M059J (cell line): ENCODE data around the gene PAGR1. TPM values are rescaled to one million over a fixed set of nuclear protein-coding genes. Genes with fewer than 3 reads are reported as not detected.
"Not testable (repeated sequence)": the region's sequence is repeated elsewhere in the genome, so short reads cannot be mapped to it uniquely, and the experiment has no call there.

ENCODE experiments used
- DNase-seq: peaks from one replicate; pipeline ENCODE4 v3.0.0-alpha.2; 2012; ENCODE audit warnings: low read depth
- total RNA-seq: library from RNA; depleted of rRNA; stranded (reverse); fragments of >200 nt; shearing (Covaris generic); gene quantifications from 2 replicates; pipeline ENCODE4 v1.2.3, GENCODE V29; 2014

The PAGR1 gene
- total RNA-seq, 1 experiment from 2014 or later, result 58.2 TPM

GRCh38 chr16:29811896-29812665 lies 3.9 kb upstream of the PAGR1 start, which contains the start of gene PRRT2:
Gene PRRT2 (plus strand): TSS chr16:29812193. CDS start chr16:29813055, 862 bp downstream.
- peak; percentile 58 for DNase-seq

GRCh38 chr16:29812754-29813643 lies 3.0 kb upstream of the PAGR1 start:
- no peak for DNase-seq

GRCh38 chr16:29813644-29814562 lies 2.0 kb upstream of the PAGR1 start:
- no peak for DNase-seq

GRCh38 chr16:29814592-29814991 lies 1.4 kb upstream of the PAGR1 start:
- no peak for DNase-seq

- DNase-seq, result no peak
These were observed 775 bp upstream of the PAGR1 start for GRCh38 chr16:29815032-29815721.

GRCh38 chr16:29816694-29817441 lies 916 bp downstream of the PAGR1 start:
- peak; percentile 76 for DNase-seq

- DNase-seq, result no peak
These were observed 2.1 kb downstream of the PAGR1 start for GRCh38 chr16:29818082-29818481.

- no peak for DNase-seq
These were observed 3.6 kb downstream of the PAGR1 start for GRCh38 chr16:29819506-29819905.

GRCh38 chr16:29820271-29820701 lies 4.3 kb downstream of the PAGR1 start, which contains the start of gene MVP:
Gene MVP (plus strand): TSS chr16:29820462. CDS start chr16:29830550, 10,088 bp downstream.
- peak; percentile 75 for DNase-seq

GRCh38 chr16:29820730-29821642 lies 5.0 kb downstream of the PAGR1 start:
- DNase-seq, result peak; percentile 66

GRCh38 chr16:29821643-29822115 lies 5.7 kb downstream of the PAGR1 start:
- DNase-seq, result peak; percentile 93

GRCh38 chr16:29824589-29825144 lies 8.7 kb downstream of the PAGR1 start:
- peak; percentile 93 for DNase-seq

GRCh38 chr16:29825145-29826044 lies 9.4 kb downstream of the PAGR1 start:
- DNase-seq, result peak; percentile 94

- no peak for DNase-seq
These were observed 10.4 kb downstream of the PAGR1 start for GRCh38 chr16:29826342-29826695.

- DNase-seq, result no peak
These were observed 14.8 kb downstream of the PAGR1 start for GRCh38 chr16:29830774-29831173.

- no peak for DNase-seq
These were observed 15.5 kb downstream of the PAGR1 start for GRCh38 chr16:29831490-29831889.

- not testable (repeated sequence) for DNase-seq
These were observed 17.3 kb downstream of the PAGR1 start for GRCh38 chr16:29833219-29833618.
